Measurements from ENCODE around the gene GRIN2D.
A peak's percentile ranks its signal among the peaks of the same experiment; 100 is the strongest.
"Not testable (repeated sequence)": the region's sequence is repeated elsewhere in the genome, so short reads cannot be mapped to it uniquely, and the experiment has no call there.

The GRIN2D gene

DNA sequence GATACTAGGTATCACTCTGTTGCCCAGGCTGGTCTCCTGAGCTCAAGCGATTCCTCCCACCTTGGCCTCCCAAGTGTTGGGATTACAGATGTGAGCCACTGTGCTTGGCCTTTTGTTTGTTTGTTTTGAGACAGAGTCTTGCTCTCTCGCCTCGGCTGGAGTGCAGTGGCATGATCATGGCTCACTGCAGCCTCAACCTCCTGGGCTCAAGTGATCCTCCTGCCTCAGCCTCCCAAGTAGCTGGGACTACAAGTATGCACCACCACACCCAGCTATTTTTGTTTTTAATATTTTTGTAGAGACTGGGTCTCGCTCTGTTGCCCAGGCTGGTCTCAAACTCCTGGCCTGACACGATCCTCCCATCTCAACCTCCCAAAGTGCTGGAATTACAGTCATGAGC is 21.7 kb upstream of the GRIN2D start:
- not testable (repeated sequence) for DNase-seq

DNA sequence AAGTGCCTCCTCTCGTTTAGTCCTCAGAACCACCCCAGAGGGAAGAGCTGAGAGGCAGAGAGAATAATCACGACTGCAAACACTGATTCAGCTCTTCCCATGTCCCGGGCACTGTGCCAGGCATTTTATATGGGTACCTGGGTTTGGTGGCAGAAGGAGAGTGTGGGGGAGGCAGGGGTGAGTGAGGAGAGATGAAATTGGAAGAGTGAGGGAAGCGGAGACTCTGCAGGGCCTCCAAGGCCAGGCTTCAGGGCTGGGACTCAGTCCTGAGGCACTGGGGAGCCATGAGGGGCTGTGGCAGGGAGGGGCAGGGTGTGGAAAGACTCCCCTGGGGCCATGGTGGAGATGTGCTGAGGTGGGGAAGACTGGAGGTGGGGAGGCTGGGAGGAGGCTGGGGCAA is 20.6 kb upstream of the GRIN2D start:
- DNase-seq, result peak; percentile 43 to 90

DNA sequence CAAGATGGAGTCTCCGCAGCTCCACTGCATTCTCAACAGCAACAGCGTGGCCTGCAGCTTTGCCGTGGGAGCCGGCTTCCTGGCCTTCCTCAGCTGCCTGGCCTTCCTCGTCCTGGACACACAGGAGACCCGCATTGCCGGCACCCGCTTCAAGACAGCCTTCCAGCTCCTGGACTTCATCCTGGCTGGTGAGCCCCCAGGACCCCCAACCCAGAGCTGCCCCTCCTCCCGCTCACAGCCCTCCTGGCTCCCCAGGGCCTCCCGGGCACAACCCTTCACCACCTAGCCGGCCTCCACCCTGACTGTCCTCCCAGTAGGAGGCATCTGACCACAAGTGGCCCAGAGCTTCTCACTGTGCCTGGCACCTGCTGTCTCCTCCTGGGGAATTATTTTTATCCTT is 19.9 kb upstream of the GRIN2D start:
- no peak for DNase-seq

- DNase-seq, result no peak
Measured at GRCh38 chr19:48378194-48378570, 15.3 kb upstream of the GRIN2D start.

- DNase-seq, result no peak
Measured at GRCh38 chr19:48379058-48379457, 14.4 kb upstream of the GRIN2D start.

DNA sequence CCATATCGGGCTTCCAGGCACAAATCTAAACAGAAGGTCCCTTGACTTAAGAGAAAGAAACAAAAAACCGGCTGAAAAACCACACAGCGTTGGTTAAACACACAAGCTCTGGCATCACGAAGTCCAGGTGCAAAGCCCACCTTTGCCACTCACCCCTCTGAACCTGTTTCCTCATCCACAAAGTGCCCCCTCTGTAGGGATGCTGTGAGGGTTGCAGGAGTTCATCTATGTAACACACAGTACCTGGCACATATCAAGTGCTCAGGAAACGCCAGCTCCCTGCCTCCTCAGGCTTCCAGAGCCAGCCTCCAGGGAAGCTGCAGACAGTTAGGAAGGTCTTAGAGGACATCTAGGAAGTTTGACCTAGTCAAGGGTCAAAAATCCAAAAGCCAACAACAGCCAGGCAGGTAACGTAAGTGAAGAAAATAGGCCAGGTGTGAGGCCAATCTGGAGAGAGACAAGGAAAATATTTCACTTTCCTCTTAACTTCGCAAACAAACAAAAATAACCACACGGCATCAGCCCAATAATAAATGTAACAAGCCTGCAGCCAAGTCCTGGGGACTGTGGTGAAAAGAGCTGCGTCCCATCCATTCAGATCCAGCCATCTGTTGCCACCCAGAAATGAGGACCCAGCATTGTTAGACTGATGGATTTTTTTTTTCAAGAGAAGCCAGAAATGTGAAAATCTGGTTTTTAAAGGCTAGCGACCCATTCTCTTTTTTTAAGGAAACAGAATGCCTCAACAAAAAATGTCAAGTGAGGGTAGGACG is 12.1 kb upstream of the GRIN2D start:
- DNase-seq, result no peak

DNA sequence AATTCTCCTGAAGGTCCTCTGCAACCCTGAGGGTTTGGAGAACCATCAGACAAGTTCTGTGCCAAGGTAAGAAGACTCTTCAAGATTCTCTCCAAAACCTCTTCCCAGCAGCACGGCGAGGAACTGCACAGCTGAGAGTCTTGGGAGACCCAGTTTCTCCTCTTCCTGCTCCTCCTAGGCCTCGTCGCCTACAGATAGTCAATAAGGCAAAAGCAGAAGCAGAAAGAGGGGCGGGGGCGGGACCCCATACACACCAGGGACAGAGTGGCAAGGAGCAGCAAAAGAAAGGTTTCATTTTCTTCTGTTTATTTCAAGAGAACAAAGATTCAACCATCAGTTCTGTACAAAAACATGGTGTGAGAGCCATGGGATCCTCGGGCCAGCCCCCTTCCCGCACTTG is 11.2 kb upstream of the GRIN2D start:
- no peak for DNase-seq

- no peak for DNase-seq
Measured at GRCh38 chr19:48385461-48386087, 7.9 kb upstream of the GRIN2D start.

- no peak for DNase-seq
Measured at GRCh38 chr19:48386981-48387380, 6.5 kb upstream of the GRIN2D start.

- peak in 1 of 2 experiments; percentile 31 for DNase-seq
Measured at GRCh38 chr19:48390188-48391099, 3.0 kb upstream of the GRIN2D start.

DNA sequence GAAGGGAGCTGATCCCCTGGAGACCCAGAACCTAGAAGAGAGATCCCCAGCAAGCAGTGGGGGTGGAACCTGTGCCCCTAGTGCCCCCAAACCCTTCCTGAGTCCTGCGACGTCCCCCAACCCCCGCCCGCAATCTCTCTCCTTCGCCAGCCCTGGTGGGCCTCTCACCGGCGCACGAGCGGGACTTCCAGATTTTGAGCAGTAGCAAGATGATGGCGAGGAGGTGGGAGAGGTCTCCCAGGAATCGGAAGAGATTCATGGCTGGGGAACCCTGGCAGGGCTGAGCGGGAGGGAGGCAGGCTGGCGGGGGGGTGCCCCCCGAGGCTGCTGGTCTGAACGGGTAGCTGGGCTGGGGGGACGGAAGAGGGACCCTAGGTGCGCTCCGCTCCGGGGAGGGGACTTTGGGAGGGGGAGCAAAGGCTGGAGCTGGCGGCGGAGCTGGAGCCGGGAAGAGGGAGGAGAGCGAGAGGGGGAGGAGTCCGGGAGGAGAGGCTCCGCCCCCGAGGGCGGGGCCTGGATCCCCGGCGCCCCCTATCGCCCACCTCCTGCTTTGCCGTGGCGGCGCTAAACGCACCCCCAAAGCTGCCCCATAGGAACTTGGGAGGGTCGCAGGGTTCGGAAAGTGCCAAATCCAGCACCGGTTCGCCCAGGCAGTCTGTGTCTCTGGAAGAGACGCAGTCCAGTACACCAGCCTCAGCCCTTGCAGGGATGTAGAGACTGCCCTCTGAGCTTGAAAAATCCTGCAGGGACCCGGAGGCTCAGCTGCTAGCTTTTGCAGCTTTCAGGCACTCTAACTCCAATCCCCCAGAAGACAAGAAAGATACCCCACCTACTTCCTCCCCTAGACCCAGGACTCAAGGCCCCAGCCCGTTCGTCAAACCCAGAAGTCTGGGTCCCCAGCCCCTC is 2.1 kb upstream of the GRIN2D start, which contains the start of gene KDELR1:
TSS of gene KDELR1 (minus strand) at position 452 of the 906 bp plus-strand sequence. CDS start at position 259, 193 bp downstream.
- peak; percentile 71 to 77 for DNase-seq

- DNase-seq, result not testable (repeated sequence)
Measured at GRCh38 chr19:48392006-48392344, 1.5 kb upstream of the GRIN2D start.

DNA sequence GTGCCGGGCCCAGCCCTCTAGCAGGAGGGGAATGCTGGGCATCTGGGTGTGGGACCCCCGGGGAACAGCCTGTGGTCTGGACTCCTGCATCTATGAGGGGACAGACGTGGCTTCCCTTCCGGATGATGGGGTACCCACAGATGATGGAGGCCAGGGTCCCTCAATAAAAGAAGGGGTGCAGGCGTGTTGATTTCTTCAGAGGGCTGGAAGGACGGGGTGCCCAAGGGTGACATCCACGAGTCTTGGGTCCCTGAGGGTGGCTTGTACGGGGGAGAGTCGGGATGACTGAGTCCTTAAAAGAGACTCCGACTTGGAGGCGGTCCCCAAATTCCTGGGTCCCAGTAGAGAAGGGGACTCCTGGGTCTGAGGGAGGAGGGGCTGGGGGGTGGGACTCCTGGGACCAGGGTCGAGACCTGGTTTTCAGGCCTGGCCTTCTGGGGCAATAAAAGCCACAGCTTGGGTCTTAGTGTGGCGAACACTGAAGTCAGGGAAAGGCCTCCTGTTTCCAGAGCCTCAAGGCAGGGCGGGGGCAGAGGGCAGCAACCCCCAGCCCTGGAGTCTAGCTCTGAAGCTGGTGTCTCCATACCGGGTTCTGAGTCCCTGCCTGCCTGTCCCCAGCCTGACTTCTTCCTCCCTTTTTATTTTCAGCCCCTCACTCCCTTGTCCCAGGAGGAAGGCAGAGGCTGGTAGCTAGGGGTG is 459 bp upstream of the GRIN2D start:
- no peak for DNase-seq

GRCh38 chr19:48394331-48395169 is 1.1 kb downstream of the GRIN2D start:
- DNase-seq, result no peak

DNA sequence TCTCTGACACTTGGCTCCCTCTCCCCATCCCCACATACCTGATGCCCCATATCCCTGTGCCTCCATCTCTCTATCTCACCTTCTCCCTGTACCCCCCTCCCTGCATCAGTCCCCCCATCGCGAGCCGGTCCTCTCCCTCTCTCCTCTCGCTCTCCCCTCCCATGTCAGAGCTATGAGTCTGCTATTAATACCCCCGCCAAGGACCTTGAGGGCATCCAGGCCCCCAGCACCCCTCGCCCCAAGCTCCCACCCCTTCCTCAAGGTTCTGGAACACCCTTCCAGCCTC is 1.6 kb downstream of the GRIN2D start:
- DNase-seq, result no peak

GRCh38 chr19:48395499-48395898 is 2.0 kb downstream of the GRIN2D start:
- no peak for DNase-seq

- DNase-seq, result no peak
Measured at GRCh38 chr19:48396016-48396823, 2.8 kb downstream of the GRIN2D start.

DNA sequence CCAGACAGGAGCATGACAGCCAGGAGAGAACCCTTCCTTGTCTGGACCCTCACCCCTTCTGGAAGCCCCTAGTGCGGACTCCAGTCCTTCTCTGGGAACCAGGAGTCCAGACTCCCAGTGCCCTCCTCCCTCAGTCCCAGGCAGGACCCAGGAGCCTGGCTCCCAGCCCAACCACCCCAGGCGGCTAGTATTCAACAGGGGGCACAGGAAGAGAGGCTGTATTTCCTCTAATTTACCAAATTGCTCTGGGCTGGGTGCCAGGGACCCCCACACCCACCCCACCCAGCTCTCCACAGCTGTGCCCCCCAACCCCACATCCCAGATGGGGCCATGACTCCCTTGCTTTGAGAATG is 3.3 kb downstream of the GRIN2D start:
- DNase-seq, result no peak

DNA sequence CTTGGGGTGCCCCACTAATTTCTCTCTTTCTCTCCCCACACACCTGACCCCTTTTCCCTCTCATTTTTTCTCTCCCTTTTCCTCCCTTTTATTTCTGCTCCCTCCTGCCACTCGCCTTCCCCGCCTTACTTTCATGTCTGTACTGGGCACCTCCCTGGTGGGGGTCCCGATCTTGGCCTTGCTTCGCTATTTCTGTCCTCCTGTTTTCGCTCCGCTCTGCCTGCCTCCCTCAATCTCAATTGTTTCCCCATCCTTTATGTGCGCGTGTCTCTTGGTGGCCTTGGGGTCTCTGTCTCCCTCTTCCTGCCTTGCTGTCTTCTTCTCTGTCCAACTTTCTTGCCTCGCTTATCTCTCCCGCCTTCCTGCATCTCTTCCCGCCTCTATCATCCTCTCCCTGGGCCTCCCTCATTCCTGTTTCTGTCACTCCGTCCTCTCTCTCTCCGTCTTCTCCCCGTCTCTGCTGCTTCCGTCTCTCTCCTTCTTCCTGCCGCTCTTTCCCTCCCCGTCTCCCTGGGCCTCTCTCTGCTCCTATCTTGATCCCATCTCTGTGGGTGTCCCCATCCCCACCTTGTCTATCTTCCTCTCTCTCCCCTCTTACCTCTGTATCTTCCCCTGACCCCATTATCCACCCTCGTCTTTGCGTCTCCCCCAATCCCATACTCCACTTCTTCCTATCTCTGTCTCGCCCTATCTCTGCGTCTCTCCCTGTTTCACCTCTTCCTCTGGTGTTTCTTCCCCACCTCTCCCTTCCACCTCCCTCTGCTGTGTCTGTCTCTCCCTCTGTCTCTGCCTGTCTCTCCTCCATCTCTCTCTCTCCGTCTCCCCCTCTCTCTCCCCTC is 4.0 kb downstream of the GRIN2D start:
- no peak for DNase-seq

- DNase-seq, result no peak
Measured at GRCh38 chr19:48398102-48398374, 4.6 kb downstream of the GRIN2D start.

Data from NCI-H446 (cell line).